Measurements from ENCODE around the gene SLC13A2. TPM values are rescaled to one million over a fixed set of nuclear protein-coding genes. Genes with fewer than 3 reads are reported as not detected.
"Not testable (repeated sequence)": the region's sequence is repeated elsewhere in the genome, so short reads cannot be mapped to it uniquely, and the experiment has no call there.

SLC13A2 gene, protein sequence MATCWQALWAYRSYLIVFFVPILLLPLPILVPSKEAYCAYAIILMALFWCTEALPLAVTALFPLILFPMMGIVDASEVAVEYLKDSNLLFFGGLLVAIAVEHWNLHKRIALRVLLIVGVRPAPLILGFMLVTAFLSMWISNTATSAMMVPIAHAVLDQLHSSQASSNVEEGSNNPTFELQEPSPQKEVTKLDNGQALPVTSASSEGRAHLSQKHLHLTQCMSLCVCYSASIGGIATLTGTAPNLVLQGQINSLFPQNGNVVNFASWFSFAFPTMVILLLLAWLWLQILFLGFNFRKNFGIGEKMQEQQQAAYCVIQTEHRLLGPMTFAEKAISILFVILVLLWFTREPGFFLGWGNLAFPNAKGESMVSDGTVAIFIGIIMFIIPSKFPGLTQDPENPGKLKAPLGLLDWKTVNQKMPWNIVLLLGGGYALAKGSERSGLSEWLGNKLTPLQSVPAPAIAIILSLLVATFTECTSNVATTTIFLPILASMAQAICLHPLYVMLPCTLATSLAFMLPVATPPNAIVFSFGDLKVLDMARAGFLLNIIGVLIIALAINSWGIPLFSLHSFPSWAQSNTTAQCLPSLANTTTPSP
- 10.7 TPM for polyA plus RNA-seq
- long read RNA-seq, donor 1, partial matches to known transcripts: 0 of 2 reads
- long read RNA-seq, donor 1, other reads (novel, unspliced or antisense): 0 of 2 reads
- long read RNA-seq, donor 2, partial matches to known transcripts: 0 of 4 reads
- long read RNA-seq, donor 2, other reads (novel, unspliced or antisense): 0 of 4 reads
- long read RNA-seq, donor 3: 0 reads
- long read RNA-seq, donor 4, partial matches to known transcripts: 0 of 2 reads
- long read RNA-seq, donor 4, other reads (novel, unspliced or antisense): 0 of 2 reads
- long read RNA-seq, donor 5, partial matches to known transcripts: 0 of 4 reads
- long read RNA-seq, donor 5, other reads (novel, unspliced or antisense): 0 of 4 reads
- long read RNA-seq, donor 6, partial matches to known transcripts: 0 of 3 reads
- long read RNA-seq, donor 6, other reads (novel, unspliced or antisense): 0 of 3 reads
- long read RNA-seq, donor 7, partial matches to known transcripts: 5 of 5 reads
- long read RNA-seq, donor 7, other reads (novel, unspliced or antisense): 0 of 5 reads
- long read RNA-seq, donor 8, transcript SLC13A2-201 (12 exons, 2,711 nt): major isoform, 8 of 9 reads
- long read RNA-seq, donor 8, partial matches to known transcripts: 0 of 9 reads
- long read RNA-seq, donor 8, other reads (novel, unspliced or antisense): 0 of 9 reads
- long read RNA-seq, donor 9, partial matches to known transcripts: 5 of 10 reads
- long read RNA-seq, donor 9, other reads (novel, unspliced or antisense): 0 of 10 reads
- long read RNA-seq, donor 10, partial matches to known transcripts: 0 of 1 reads
- long read RNA-seq, donor 10, other reads (novel, unspliced or antisense): 0 of 1 reads
- long read RNA-seq, donor 11, partial matches to known transcripts: 0 of 4 reads
- long read RNA-seq, donor 11, other reads (novel, unspliced or antisense): 0 of 4 reads

DNA sequence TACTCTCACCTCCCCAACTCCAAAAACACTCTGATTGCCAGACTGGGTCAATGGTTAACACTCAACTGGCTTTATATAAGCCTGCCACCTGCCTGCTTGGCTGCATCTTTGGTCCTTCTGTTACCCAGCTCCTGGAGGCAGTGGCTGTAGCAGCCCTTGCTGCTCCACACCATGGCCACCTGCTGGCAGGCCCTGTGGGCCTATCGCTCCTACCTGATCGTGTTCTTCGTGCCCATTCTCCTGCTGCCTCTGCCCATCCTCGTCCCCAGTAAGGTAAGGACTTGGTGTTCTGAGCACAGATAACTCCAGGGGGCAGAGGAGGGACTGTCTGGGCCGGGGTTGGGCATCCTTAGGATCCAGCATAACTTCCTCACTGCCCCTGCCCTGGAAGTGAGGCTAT, at the start of gene SLC13A2:
TSS of gene SLC13A2 (plus strand) at position 103 of the 400 bp plus-strand sequence. CDS start at position 172, 69 bp downstream.
- Histone ChIP-seq H3K27me3 (ENCODE audit: control insufficient read depth, insufficient read depth, low read length) (no peaks in the 10 kb centered on the region), H3K9me3 (ENCODE audit: control insufficient read depth, low read depth, low read length) (no peaks in the 10 kb centered on the region), H3K4me1 (ENCODE audit: control insufficient read depth, insufficient read depth, low read length) (peaks cover 69% of the 10 kb centered on the region), H3K27ac (ENCODE audit: low read length) (peak within 1 kb of the TSS; percentile 81), H3K36me3 (ENCODE audit: control insufficient read depth, insufficient read depth, low read length) (no peaks in the 10 kb centered on the region), H3K4me3 (ENCODE audit: low read length) (peak within 1 kb of the TSS; percentile 47)
- DNase-seq: peak in 1 of 2 donors; percentile 70
- WGBS (ENCODE audit: insufficient coverage, low lambda C conversion rate): no CpG with 5 or more reads among the region's 5 CpGs

DNA sequence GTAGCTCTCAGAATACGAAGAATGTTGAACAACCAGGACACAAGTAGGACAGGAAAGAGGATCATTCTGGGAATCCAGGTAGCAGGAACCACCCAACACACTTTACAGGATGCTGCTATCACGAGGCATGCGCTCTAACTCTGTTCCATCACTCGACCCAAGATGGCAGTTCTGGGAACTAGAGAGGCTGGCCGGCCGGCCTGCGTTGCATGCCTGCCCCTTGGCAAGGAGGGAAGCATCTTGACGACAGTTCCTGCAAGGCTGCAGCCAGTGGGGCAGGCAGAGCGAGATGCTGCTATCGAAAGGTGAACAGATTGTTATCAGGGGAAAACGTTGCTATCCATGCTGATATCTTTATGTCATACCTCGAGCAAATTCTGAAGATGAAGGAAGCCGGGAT, 48.2 kb upstream of the SLC13A2 start:
- no peaks in the 10 kb centered on the region for H3K27me3 ChIP-seq (ENCODE audit: control insufficient read depth, insufficient read depth, low read length)
- DNase-seq: no peak
- H3K4me1 ChIP-seq (ENCODE audit: control insufficient read depth, insufficient read depth, low read length): no peaks in the 10 kb centered on the region
- no peaks in the 10 kb centered on the region for H3K9me3 ChIP-seq (ENCODE audit: control insufficient read depth, low read depth, low read length)
- WGBS (ENCODE audit: insufficient coverage, low lambda C conversion rate): no CpG with 5 or more reads among the region's 13 CpGs
- H3K36me3 ChIP-seq (ENCODE audit: control insufficient read depth, insufficient read depth, low read length): no peaks in the 10 kb centered on the region
- no peak overlapping the region for H3K27ac ChIP-seq (ENCODE audit: low read length)
- no peak overlapping the region for H3K4me3 ChIP-seq (ENCODE audit: low read length)

DNA sequence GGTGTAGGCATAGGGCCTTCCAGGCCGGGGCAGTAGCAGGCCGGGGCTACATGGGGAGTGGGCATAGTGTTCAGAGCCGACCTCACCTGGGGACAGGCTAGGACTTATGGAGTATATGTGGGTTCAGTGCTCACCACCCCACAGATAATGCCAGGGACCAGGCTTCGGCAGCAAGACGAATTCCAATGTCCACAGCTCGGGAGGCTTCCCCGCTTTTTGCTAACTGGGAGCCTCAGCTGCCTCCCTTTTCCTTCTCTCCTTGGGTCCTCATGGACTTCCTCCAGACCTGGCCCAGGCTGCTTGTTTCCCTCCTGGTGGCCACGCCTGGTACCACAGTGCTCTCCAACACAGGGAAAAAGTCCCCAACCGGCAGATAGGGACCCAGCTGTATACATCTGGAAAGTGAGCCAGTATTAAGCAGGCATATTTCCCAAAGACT, 47.3 kb upstream of the SLC13A2 start:
- H3K27me3 ChIP-seq (ENCODE audit: control insufficient read depth, insufficient read depth, low read length): no peaks in the 10 kb centered on the region
- H3K9me3 ChIP-seq (ENCODE audit: control insufficient read depth, low read depth, low read length): no peaks in the 10 kb centered on the region
- H3K4me1 ChIP-seq (ENCODE audit: control insufficient read depth, insufficient read depth, low read length): no peaks in the 10 kb centered on the region
- no peak for DNase-seq
- no peak overlapping the region for H3K4me3 ChIP-seq (ENCODE audit: low read length)
- H3K27ac ChIP-seq (ENCODE audit: low read length): no peak overlapping the region
- WGBS (ENCODE audit: insufficient coverage, low lambda C conversion rate): 80% methylated on average over 1 of the region's 9 CpGs
- H3K36me3 ChIP-seq (ENCODE audit: control insufficient read depth, insufficient read depth, low read length): no peaks in the 10 kb centered on the region

DNA sequence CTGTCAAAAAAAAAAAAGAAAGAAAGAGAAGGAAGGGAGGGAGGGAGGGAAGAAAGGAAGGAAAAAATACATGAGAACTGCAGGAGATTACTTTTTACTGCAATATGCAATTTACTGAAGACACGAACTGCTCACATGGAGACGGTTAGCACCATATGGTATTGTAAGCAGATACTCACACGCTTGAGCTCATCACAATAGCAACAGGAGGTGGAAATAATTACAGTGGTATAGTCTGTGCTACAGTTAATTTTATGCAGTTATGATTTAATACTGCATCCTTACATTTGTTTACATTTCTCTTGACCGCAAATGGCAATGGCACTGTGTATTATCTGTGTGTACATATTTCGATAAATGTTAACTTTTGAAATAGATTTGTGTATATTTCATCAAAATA, 46.1 kb upstream of the SLC13A2 start:
- no CpG with 5 or more reads among the region's 5 CpGs for WGBS (ENCODE audit: insufficient coverage, low lambda C conversion rate)
- DNase-seq: no peak
- H3K27ac ChIP-seq (ENCODE audit: low read length): no peak overlapping the region
- H3K27me3 ChIP-seq (ENCODE audit: control insufficient read depth, insufficient read depth, low read length): no peaks in the 10 kb centered on the region
- H3K4me1 ChIP-seq (ENCODE audit: control insufficient read depth, insufficient read depth, low read length): no peaks in the 10 kb centered on the region
- H3K4me3 ChIP-seq (ENCODE audit: low read length): no peak overlapping the region
- H3K9me3 ChIP-seq (ENCODE audit: control insufficient read depth, low read depth, low read length): no peaks in the 10 kb centered on the region
- H3K36me3 ChIP-seq (ENCODE audit: control insufficient read depth, insufficient read depth, low read length): no peaks in the 10 kb centered on the region

DNA sequence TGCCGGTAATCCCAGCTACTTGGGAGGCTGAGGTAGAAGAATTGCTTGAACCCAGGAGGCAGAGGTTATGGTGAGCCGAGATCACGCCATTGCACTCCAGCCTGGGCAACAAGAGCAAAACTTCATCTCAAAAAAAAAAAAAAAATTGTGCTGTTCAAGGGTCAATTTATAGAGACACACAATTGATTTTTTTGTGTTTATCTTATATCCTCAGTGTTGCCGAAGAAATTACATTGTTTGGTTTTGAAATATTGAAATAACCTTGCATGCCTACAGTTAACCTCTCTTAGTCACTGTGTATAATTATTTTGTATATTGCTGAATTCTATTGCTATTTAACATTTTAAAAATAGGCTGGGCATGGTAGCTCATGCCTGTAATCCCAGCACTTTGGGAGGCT, 45.5 kb upstream of the SLC13A2 start:
- not testable (repeated sequence) for H3K9me3 ChIP-seq (ENCODE audit: control insufficient read depth, low read depth, low read length); H3K4me3 ChIP-seq (ENCODE audit: low read length)
- no CpG with 5 or more reads among the region's 4 CpGs for WGBS (ENCODE audit: insufficient coverage, low lambda C conversion rate)

DNA sequence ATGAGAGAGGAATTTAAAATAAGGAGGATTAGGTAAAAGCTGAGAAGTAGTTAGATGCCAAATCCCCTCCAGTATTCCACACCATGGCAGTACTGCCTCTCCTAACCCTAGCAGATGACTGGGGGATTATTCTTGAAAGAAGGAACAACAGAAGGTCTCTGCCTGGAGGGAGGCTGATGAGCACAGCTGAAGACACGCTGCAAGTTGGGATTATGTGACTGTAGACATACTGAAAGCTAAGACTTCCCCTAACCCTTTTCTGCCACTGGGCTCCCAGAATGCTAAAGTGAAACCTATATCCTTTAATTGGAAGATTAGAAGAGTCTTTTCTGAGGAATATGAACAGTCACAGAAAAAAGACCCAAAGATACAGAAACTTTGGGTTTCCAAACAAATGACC, 39.7 kb upstream of the SLC13A2 start:
- H3K9me3 ChIP-seq (ENCODE audit: control insufficient read depth, low read depth, low read length): no peaks in the 10 kb centered on the region
- no peaks in the 10 kb centered on the region for H3K36me3 ChIP-seq (ENCODE audit: control insufficient read depth, insufficient read depth, low read length)
- no CpG with 5 or more reads among the region's 1 CpG for WGBS (ENCODE audit: insufficient coverage, low lambda C conversion rate)
- H3K27me3 ChIP-seq (ENCODE audit: control insufficient read depth, insufficient read depth, low read length): no peaks in the 10 kb centered on the region
- H3K4me1 ChIP-seq (ENCODE audit: control insufficient read depth, insufficient read depth, low read length): no peaks in the 10 kb centered on the region
- H3K4me3 ChIP-seq (ENCODE audit: low read length): no peak overlapping the region
- DNase-seq: no peak
- no peak overlapping the region for H3K27ac ChIP-seq (ENCODE audit: low read length)

More for the DNA sequence above, 45.5 kb upstream of the SLC13A2 start:
- not testable (repeated sequence) for H3K27ac ChIP-seq (ENCODE audit: low read length); H3K27me3 ChIP-seq (ENCODE audit: control insufficient read depth, insufficient read depth, low read length); H3K36me3 ChIP-seq (ENCODE audit: control insufficient read depth, insufficient read depth, low read length); H3K4me1 ChIP-seq (ENCODE audit: control insufficient read depth, insufficient read depth, low read length); DNase-seq

DNA sequence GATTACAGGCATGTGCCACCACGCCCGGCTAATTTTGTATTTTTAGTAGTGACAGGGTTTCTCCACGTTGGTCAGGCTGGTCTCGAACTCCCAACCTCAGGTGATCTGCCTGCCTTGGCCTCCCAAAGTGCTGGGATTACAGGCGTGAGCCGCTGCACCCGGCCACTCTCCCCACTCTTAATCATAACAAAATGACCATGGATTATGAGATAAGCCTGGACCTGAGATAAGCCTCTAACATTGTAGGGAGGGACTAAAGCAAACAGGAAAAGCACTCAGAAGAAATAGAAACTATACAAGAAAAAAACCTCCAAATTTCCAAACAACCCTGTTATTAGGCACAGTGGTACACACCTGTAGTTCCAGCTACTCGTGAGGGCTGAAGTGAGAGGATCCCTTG, 39.1 kb upstream of the SLC13A2 start:
- WGBS (ENCODE audit: insufficient coverage, low lambda C conversion rate): no CpG with 5 or more reads among the region's 8 CpGs

DNA sequence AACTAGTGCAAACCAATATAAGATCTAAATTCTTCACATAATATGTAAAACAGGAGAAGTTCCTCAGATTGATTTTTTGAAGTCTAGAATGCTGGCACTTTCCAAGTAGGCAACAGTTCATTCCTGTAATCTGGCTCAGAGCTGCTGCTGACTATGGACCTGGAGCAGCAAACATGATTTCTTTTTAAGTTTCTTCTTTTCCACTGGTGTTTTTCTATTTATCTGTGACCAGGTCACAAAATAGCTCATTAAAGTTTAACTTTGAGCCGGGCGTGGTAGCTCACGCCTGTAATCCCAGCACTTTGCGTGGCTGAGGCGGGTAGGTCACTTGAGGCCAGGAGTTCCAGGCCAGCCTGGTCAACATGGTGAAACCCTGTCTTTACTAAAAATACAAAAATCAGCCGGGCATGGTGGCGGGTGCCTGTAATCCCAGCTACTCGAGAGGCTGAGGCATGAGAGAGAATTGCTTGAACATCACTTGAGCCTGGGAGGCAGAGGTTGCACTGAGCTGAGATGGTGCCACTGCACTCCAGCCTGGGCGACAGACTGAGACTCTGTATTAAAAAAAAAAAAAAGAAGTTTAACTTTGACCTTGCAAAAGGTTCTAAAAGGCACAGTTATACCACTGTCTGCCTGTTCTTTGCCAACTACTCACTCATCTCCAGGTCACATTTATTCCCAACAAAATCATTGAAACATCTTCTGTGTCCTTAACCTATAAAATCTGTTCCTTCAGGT, 29.4 kb upstream of the SLC13A2 start:
- WGBS (ENCODE audit: insufficient coverage, low lambda C conversion rate): 80% methylated on average over 1 of the region's 9 CpGs
- DNase-seq: peak in 1 of 2 donors; percentile 40
- no peak overlapping the region for H3K27ac ChIP-seq (ENCODE audit: low read length)
- H3K9me3 ChIP-seq (ENCODE audit: control insufficient read depth, low read depth, low read length): no peaks in the 10 kb centered on the region
- no peaks in the 10 kb centered on the region for H3K36me3 ChIP-seq (ENCODE audit: control insufficient read depth, insufficient read depth, low read length)
- no peaks in the 10 kb centered on the region for H3K27me3 ChIP-seq (ENCODE audit: control insufficient read depth, insufficient read depth, low read length)
- no peaks in the 10 kb centered on the region for H3K4me1 ChIP-seq (ENCODE audit: control insufficient read depth, insufficient read depth, low read length)
- H3K4me3 ChIP-seq (ENCODE audit: low read length): no peak overlapping the region

More for the DNA sequence above, 39.1 kb upstream of the SLC13A2 start:
- H3K27me3 ChIP-seq (ENCODE audit: control insufficient read depth, insufficient read depth, low read length); H3K9me3 ChIP-seq (ENCODE audit: control insufficient read depth, low read depth, low read length); DNase-seq; H3K4me3 ChIP-seq (ENCODE audit: low read length); H3K27ac ChIP-seq (ENCODE audit: low read length); H3K36me3 ChIP-seq (ENCODE audit: control insufficient read depth, insufficient read depth, low read length); H3K4me1 ChIP-seq (ENCODE audit: control insufficient read depth, insufficient read depth, low read length): not testable (repeated sequence)

DNA sequence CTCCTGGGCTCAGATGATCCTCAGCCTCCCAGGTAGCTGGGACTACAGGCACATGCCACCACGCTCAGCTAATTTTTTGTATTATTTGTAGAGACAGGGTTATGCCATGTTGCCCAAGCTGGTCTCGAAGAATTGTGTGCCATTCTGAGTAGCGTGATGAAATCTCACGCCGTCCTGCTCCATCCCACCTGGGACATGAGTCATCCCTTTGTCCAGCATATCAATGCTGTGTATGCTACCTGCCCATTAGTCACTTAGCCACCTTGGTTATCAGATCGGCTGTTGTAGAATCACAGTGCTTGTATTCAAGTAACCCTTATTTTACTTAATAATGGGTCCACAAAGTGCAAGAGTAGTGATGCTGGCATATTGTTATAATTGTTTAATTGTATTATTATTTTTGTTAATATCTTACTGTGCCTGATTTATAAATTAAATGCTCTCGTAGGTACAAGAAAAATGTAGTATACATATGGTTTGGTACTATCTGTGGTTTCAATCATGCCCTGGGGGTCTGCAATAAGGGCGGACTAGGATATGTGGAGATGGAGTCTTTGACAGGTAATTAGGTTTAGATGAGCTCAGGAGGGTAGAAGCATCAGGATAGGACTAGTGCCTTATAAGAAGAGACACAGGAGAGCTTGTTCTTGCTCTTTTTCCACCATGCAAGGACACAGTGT, 26.6 kb upstream of the SLC13A2 start:
- Histone ChIP-seq H3K36me3 (ENCODE audit: control insufficient read depth, insufficient read depth, low read length) (no peaks in the 10 kb centered on the region), H3K27ac (ENCODE audit: low read length) (no peak overlapping the region), H3K4me1 (ENCODE audit: control insufficient read depth, insufficient read depth, low read length) (no peaks in the 10 kb centered on the region), H3K4me3 (ENCODE audit: low read length) (no peak overlapping the region), H3K27me3 (ENCODE audit: control insufficient read depth, insufficient read depth, low read length) (no peaks in the 10 kb centered on the region), H3K9me3 (ENCODE audit: control insufficient read depth, low read depth, low read length) (no peaks in the 10 kb centered on the region)
- no peak for DNase-seq
- 100% methylated on average over 1 of the region's 8 CpGs for WGBS (ENCODE audit: insufficient coverage, low lambda C conversion rate)

Data from large intestine (tissue), 12 donors.